HFFc6 (cell line): ENCODE results near the gene LTBP2. TPM values are rescaled to one million over a fixed set of nuclear protein-coding genes. Genes with fewer than 3 reads are reported as not detected.

Source experiments
- DNase-seq: peaks from one replicate; pipeline ENCODE4 v3.0.0-alpha.2; 2018
- H3K27ac Mint-ChIP-seq: 2 replicates; pipeline ENCODE4 v1.8.0; 2020; ENCODE audit warnings: mild to moderate bottlenecking, mixed read lengths
- H3K27me3 Mint-ChIP-seq: 2 replicates; pipeline ENCODE4 v1.8.0; 2021; ENCODE audit warnings: mild to moderate bottlenecking, moderate library complexity, mixed read lengths; ENCODE audit not compliant: insufficient read depth
- H3K36me3 Mint-ChIP-seq: 2 replicates; pipeline ENCODE4 v1.8.0; 2021; ENCODE audit warnings: low read depth, mixed read lengths
- H3K4me1 Mint-ChIP-seq: 2 replicates; pipeline ENCODE4 v1.8.0; 2020; ENCODE audit warnings: low read depth, mixed read lengths
- H3K4me3 Mint-ChIP-seq: 2 replicates; pipeline ENCODE4 v1.8.0; 2020; ENCODE audit warnings: mild to moderate bottlenecking, moderate library complexity, mixed read lengths
- H3K9me3 Mint-ChIP-seq: 2 replicates; pipeline ENCODE4 v1.8.0; 2020; ENCODE audit warnings: mild to moderate bottlenecking, mixed read lengths
- CTCF ChIP-seq: fragments of 200-600 bp; sonication (generic); IDR thresholded peaks from 2 replicates; pipeline ENCODE4 v1.5.0; 2021; ENCODE audit warnings: antibody characterized with exemption, mild to moderate bottlenecking
- total RNA-seq, 6 experiments: library from RNA; stranded (reverse); fragmentation: NEBNext Ultra II Directional; extraction: Animal tissue kit (Norgen Biotek cat#: 25700); gene quantifications; 2 replicates in 1 of 6; 3 replicates in 5 of 6; pipeline ENCODE4 v1.2.3, GENCODE V29; 2021

Gene LTBP2
- total RNA-seq, 6 experiments from 2014 or later, result 109 to 165 (median 120) TPM

- Mint-ChIP-seq H3K4me1 (peaks cover 52% of the 10 kb centered on the region), H3K9me3 (no peaks in the 10 kb centered on the region), H3K36me3 (peaks cover 13% of the 10 kb centered on the region), H3K27me3 (no peaks in the 10 kb centered on the region), H3K4me3 (no peak overlapping the region), H3K27ac (no peak overlapping the region)
- no peak for TF ChIP-seq CTCF
- no peak for DNase-seq
These were observed 10.1 kb downstream of the LTBP2 start for GRCh38 chr14:74601982-74602381.

GRCh38 chr14:74599946-74600345 is 12.1 kb downstream of the LTBP2 start:
- Mint-ChIP-seq H3K9me3 (no peaks in the 10 kb centered on the region), H3K4me1 (peaks cover 52% of the 10 kb centered on the region), H3K4me3 (no peak overlapping the region), H3K27ac (no peak overlapping the region), H3K36me3 (peaks cover 13% of the 10 kb centered on the region), H3K27me3 (no peaks in the 10 kb centered on the region)
- TF ChIP-seq CTCF, result no peak
- no peak for DNase-seq

GRCh38 chr14:74599321-74599761 is 12.7 kb downstream of the LTBP2 start:
- peaks cover 52% of the 10 kb centered on the region for H3K4me1 Mint-ChIP-seq
- TF ChIP-seq CTCF, result no peak
- no peaks in the 10 kb centered on the region for H3K9me3 Mint-ChIP-seq
- no peak for DNase-seq
- peak overlapping the region; percentile 54 for H3K27ac Mint-ChIP-seq
- H3K4me3 Mint-ChIP-seq, result no peak overlapping the region
- peaks cover 13% of the 10 kb centered on the region for H3K36me3 Mint-ChIP-seq
- H3K27me3 Mint-ChIP-seq, result no peaks in the 10 kb centered on the region

GRCh38 chr14:74596741-74597450 is 15.1 kb downstream of the LTBP2 start:
- TF ChIP-seq CTCF, result no peak
- Mint-ChIP-seq H3K4me3 (peak overlapping the region; percentile 22), H3K27me3 (no peaks in the 10 kb centered on the region), H3K4me1 (peaks cover 73% of the 10 kb centered on the region), H3K9me3 (no peaks in the 10 kb centered on the region), H3K27ac (peak overlapping the region; percentile 64), H3K36me3 (peaks cover 7% of the 10 kb centered on the region; the same call in 1 of the 2 replicates)
- DNase-seq, result no peak

- no peak for DNase-seq
- H3K9me3 Mint-ChIP-seq, result no peaks in the 10 kb centered on the region
- peaks cover 89% of the 10 kb centered on the region for H3K4me1 Mint-ChIP-seq
- H3K27ac Mint-ChIP-seq, result peak overlapping the region; percentile 88
- H3K36me3 Mint-ChIP-seq, result no peaks in the 10 kb centered on the region
- no peak for TF ChIP-seq CTCF
- H3K4me3 Mint-ChIP-seq, result peak overlapping the region; percentile 26; the same call in 1 of the 2 replicates
- H3K27me3 Mint-ChIP-seq, result no peaks in the 10 kb centered on the region
These were observed 16.9 kb downstream of the LTBP2 start for GRCh38 chr14:74595006-74595735.
